H9 (cell line): Measurements from ENCODE around the gene SYNE3. TPM values are rescaled to one million over a fixed set of nuclear protein-coding genes. Genes with fewer than 3 reads are reported as not detected.

Experiments used
- DNase-seq: peaks from one replicate; pipeline ENCODE4 v3.0.0-alpha.2; 2017
- H2AFZ ChIP-seq: one replicate; pipeline ENCODE4 v1.6.1; 2013; ENCODE audit warnings: mild to moderate bottlenecking, low read length, control low read depth, moderate library complexity
- H2AK5ac ChIP-seq: 2 replicates; pipeline ENCODE4 v1.6.1; 2013; ENCODE audit warnings: low read length, control low read depth, mixed read lengths; ENCODE audit not compliant: insufficient read length
- H2BK120ac ChIP-seq: one replicate; pipeline ENCODE4 v1.6.1; 2013; ENCODE audit warnings: low read depth, mild to moderate bottlenecking, low read length, control low read depth, inconsistent platforms; ENCODE audit not compliant: poor library complexity, severe bottlenecking
- H2BK12ac ChIP-seq: 2 replicates; pipeline ENCODE4 v1.6.1; 2013; ENCODE audit warnings: low read length, control low read depth, mixed read lengths, low read depth; ENCODE audit not compliant: insufficient read length
- H2BK15ac ChIP-seq: 2 replicates; pipeline ENCODE4 v1.6.1; 2013; ENCODE audit warnings: low read depth, low read length, control low read depth
- H2BK20ac ChIP-seq: one replicate; pipeline ENCODE4 v1.6.1; 2013; ENCODE audit warnings: low read depth, mild to moderate bottlenecking, low read length, control low read depth, inconsistent platforms; ENCODE audit not compliant: poor library complexity, severe bottlenecking
- H2BK5ac ChIP-seq: 2 replicates; pipeline ENCODE4 v1.6.1; 2013; ENCODE audit warnings: low read length, control low read depth, mixed read lengths; ENCODE audit not compliant: insufficient read length
- H3K14ac ChIP-seq: 2 replicates; pipeline ENCODE4 v1.6.1; 2013; ENCODE audit warnings: low read length, control low read depth; ENCODE audit not compliant: insufficient read depth
- H3K18ac ChIP-seq: 2 replicates; pipeline ENCODE4 v1.6.1; 2013; ENCODE audit warnings: low read depth, mild to moderate bottlenecking, mixed read lengths, low read length, control low read depth; ENCODE audit not compliant: insufficient read length
- H3K23ac ChIP-seq: 2 replicates; pipeline ENCODE4 v1.6.1; 2013; ENCODE audit warnings: low read length, control low read depth, mixed read lengths, low read depth; ENCODE audit not compliant: insufficient read length
- H3K23me2 ChIP-seq: 2 replicates; pipeline ENCODE4 v1.6.1; 2013; ENCODE audit warnings: low read depth, mild to moderate bottlenecking, mixed read lengths, low read length, control low read depth; ENCODE audit not compliant: insufficient read length, poor library complexity, severe bottlenecking
- H3K27ac ChIP-seq: 2 replicates; pipeline ENCODE4 v1.5.1; 2013; ENCODE audit warnings: low read length, control low read depth, mixed read lengths, low read depth; ENCODE audit not compliant: insufficient read length
- H3K27me3 ChIP-seq: 2 replicates; pipeline ENCODE4 v1.6.1; 2013; ENCODE audit warnings: low read length, control low read depth, inconsistent platforms; ENCODE audit not compliant: insufficient read depth
- H3K4ac ChIP-seq: 2 replicates; pipeline ENCODE4 v1.6.1; 2013; ENCODE audit warnings: low read depth, mild to moderate bottlenecking, control low read depth, inconsistent platforms, low read length, moderate library complexity
- H3K4me1 ChIP-seq: 2 replicates; pipeline ENCODE4 v1.6.1; 2013; ENCODE audit warnings: low read length, control low read depth, inconsistent platforms; ENCODE audit not compliant: insufficient read depth
- H3K4me2 ChIP-seq: 2 replicates; pipeline ENCODE4 v1.6.1; 2013; ENCODE audit warnings: low read length, control low read depth, mixed read lengths; ENCODE audit not compliant: insufficient read length, insufficient read depth
- H3K56ac ChIP-seq: 2 replicates; pipeline ENCODE4 v1.6.1; 2013; ENCODE audit warnings: low read depth, mild to moderate bottlenecking, mixed read lengths, low read length, control low read depth; ENCODE audit not compliant: insufficient read length
- H3K79me1 ChIP-seq: 2 replicates; pipeline ENCODE4 v1.6.1; 2013; ENCODE audit warnings: low read depth, mild to moderate bottlenecking, moderate library complexity, low read length, control low read depth, inconsistent platforms; ENCODE audit not compliant: insufficient read depth, poor library complexity, severe bottlenecking
- H3K79me2 ChIP-seq: 2 replicates; pipeline ENCODE4 v1.6.1; 2013; ENCODE audit warnings: low read length, control low read depth, inconsistent platforms; ENCODE audit not compliant: insufficient read depth
- H3K9ac ChIP-seq: 2 replicates; pipeline ENCODE4 v1.6.1; 2013; ENCODE audit warnings: low read length, control low read depth, mixed read lengths; ENCODE audit not compliant: insufficient read length; ENCODE audit errors: extremely low read depth
- H3K9me3 ChIP-seq: one replicate; pipeline ENCODE4 v1.6.1; 2013; ENCODE audit warnings: low read depth, low read length, inconsistent platforms; ENCODE audit not compliant: control insufficient read depth
- H3T11ph ChIP-seq: one replicate; pipeline ENCODE4 v1.6.1; 2013; ENCODE audit warnings: mild to moderate bottlenecking, low read length, control low read depth, inconsistent platforms
- H4K20me1 ChIP-seq: one replicate; pipeline ENCODE4 v1.6.1; 2013; ENCODE audit not compliant: control insufficient read depth, insufficient read length, insufficient read depth
- H4K5ac ChIP-seq: 2 replicates; pipeline ENCODE4 v1.6.1; 2013; ENCODE audit warnings: low read depth, mild to moderate bottlenecking, mixed read lengths, low read length, control low read depth; ENCODE audit not compliant: insufficient read length
- H4K8ac ChIP-seq: replicated peaks from 2 replicates; pipeline ENCODE4 v1.6.1; 2013; ENCODE audit warnings: low read length, control low read depth, mixed read lengths, low read depth; ENCODE audit not compliant: insufficient read length
- H4K91ac ChIP-seq: 2 replicates; pipeline ENCODE4 v1.6.1; 2013; ENCODE audit warnings: low read depth, mild to moderate bottlenecking, moderate library complexity, mixed read lengths, low read length, control low read depth; ENCODE audit not compliant: insufficient read length
- H3K27ac Mint-ChIP-seq, 3 experiments: 2 replicates in 2 of 3; 3 replicates in 1 of 3; pipeline ENCODE4 v1.8.0; 2020 to 2021; ENCODE audit warnings: mixed read lengths in 3 of 3, mild to moderate bottlenecking in 1 of 3, moderate library complexity in 1 of 3
- H3K27me3 Mint-ChIP-seq: 2 replicates; pipeline ENCODE4 v1.8.0; 2021; ENCODE audit warnings: low read depth, mild to moderate bottlenecking, moderate library complexity, mixed read lengths
- H3K36me3 Mint-ChIP-seq, 3 experiments: 2 replicates in 2 of 3; 3 replicates in 1 of 3; pipeline ENCODE4 v1.8.0; 2020 to 2021; ENCODE audit warnings: low read depth in 3 of 3, mixed read lengths in 3 of 3; ENCODE audit not compliant: insufficient read depth in 1 of 3
- H3K4me1 Mint-ChIP-seq, 2 experiments: 2 replicates each; pipeline ENCODE4 v1.8.0; 2020; ENCODE audit warnings: mixed read lengths in 2 of 2
- H3K4me3 Mint-ChIP-seq, 2 experiments: 2 replicates in 1 of 2; 3 replicates in 1 of 2; pipeline ENCODE4 v1.8.0; 2020 to 2021; ENCODE audit warnings: mild to moderate bottlenecking in 2 of 2, mixed read lengths in 2 of 2, moderate library complexity in 1 of 2
- H3K9me3 Mint-ChIP-seq, 2 experiments: 2 replicates in 1 of 2; 3 replicates in 1 of 2; pipeline ENCODE4 v1.8.0; 2020; ENCODE audit warnings: mild to moderate bottlenecking in 2 of 2, mixed read lengths in 2 of 2, moderate library complexity in 1 of 2
- WGBS: extraction: QIAGEN DNeasy Blood & Tissue Kit; methylation state at CpG from one replicate; pipeline ENCODE4 v1.1.7; 2013; ENCODE audit warnings: missing lambda C conversion rate, low lambda C conversion rate, mixed read lengths; ENCODE audit not compliant: insufficient read length; ENCODE audit errors: extremely low coverage; 5-methylcytosine and 5-hydroxymethylcytosine counted together
- long read RNA-seq: library from polyadenylated mRNA; unstranded; transcript quantifications from one replicate; pipeline ENCODE4 v2.0.0, GENCODE V29; 2020
- total RNA-seq: library from RNA; stranded (reverse); gene quantifications from 2 replicates; pipeline ENCODE4 v1.2.1, GENCODE V29; 2021
- TF ChIP-seq, protein P1 (sequence below): fragments of 200-600 bp; sonication (generic); conservative IDR thresholded peaks from 3 replicates; pipeline ENCODE4 v1.8.0; 2021; ENCODE audit warnings: antibody characterized with exemption, mild to moderate bottlenecking

The SYNE3 gene, protein sequence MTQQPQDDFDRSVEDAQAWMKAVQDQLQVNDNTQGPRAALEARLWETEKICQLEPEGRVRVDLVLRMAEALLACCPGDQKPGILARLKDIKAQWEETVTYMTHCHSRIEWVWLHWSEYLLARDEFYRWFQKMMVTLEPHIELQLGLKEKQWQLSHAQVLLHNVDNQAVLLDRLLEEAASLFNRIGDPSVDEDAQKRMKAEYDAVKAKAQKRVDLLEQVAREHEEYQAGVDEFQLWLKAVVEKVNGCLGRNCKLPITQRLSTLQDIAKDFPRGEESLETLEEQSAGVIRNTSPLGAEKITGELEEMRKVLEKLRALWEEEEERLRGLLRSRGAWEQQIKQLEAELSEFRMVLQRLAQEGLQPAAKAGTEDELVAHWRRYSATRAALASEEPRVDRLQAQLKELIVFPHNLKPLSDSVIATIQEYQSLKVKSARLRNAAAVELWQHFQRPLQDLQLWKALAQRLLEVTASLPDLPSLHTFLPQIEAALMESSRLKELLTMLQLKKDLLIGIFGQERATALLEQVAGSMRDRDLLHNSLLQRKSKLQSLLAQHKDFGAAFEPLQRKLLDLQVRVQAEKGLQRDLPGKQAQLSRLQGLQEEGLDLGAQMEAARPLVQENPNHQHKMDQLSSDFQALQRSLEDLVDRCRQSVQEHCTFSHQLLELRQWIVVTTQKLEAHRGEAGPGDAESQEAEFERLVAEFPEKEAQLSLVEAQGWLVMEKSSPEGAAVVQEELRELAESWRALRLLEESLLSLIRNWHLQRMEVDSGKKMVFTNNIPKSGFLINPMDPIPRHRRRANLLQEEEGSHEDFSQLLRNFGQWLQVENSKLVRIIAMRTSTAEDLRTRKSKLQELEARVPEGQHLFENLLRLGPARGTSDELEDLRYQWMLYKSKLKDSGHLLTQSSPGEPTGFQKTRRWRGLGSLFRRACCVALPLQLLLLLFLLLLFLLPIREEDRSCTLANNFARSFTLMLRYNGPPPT
- total RNA-seq: 0.11 and 0.13 TPM in 2 replicates
- long read RNA-seq: 0 reads

DNA sequence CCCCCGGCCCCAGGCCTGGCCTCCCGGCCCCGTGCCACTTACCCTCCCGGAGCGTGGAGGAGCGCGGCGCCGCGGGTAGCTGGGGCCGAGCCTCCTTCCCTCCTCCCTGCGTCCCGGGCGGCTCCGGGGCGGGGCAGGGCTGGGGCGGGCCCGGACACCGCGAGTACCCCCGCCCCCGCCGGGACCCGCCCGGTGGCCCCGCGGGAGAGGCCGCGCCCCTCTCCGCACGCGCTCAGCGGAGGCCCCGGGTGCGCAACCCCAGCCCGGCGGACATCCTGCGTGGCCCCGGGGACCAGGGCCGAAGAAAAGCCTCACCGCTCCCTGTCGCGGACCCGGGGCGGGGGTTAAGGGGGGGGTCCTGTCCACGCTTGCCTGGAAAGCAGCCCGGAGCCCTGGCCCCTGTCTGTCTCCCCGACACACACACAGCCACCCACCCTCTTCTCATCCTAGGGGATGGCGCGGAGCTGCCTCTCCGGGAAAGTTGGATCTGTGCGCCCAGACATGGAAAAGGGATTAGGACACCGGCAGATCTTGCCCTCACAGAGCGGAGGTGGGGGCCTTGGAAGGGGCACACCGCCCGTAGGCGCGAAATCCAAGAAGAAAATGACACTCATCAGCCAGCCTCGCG is at the start of gene SYNE3:
SYNE3 (minus strand) TSS at position 97 of the 628 bp plus-strand sequence. CDS start 40,829 bp downstream, outside the sequence.
- H2BK12ac ChIP-seq: no peak within 1 kb of the TSS
- DNase-seq: no peak
- TF ChIP-seq, protein P1, sequence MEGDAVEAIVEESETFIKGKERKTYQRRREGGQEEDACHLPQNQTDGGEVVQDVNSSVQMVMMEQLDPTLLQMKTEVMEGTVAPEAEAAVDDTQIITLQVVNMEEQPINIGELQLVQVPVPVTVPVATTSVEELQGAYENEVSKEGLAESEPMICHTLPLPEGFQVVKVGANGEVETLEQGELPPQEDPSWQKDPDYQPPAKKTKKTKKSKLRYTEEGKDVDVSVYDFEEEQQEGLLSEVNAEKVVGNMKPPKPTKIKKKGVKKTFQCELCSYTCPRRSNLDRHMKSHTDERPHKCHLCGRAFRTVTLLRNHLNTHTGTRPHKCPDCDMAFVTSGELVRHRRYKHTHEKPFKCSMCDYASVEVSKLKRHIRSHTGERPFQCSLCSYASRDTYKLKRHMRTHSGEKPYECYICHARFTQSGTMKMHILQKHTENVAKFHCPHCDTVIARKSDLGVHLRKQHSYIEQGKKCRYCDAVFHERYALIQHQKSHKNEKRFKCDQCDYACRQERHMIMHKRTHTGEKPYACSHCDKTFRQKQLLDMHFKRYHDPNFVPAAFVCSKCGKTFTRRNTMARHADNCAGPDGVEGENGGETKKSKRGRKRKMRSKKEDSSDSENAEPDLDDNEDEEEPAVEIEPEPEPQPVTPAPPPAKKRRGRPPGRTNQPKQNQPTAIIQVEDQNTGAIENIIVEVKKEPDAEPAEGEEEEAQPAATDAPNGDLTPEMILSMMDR: no peak
- H3K14ac ChIP-seq: no peak within 1 kb of the TSS; the same call in 1 of the 2 replicates
- H3K9ac ChIP-seq: no peak within 1 kb of the TSS
- no peak within 1 kb of the TSS for H3T11ph ChIP-seq
- H3K4me3 Mint-ChIP-seq: peak within 1 kb of the TSS; percentile 49 to 76
- peak within 1 kb of the TSS; percentile 59 for H3K4me2 ChIP-seq
- H3K4me1 Mint-ChIP-seq: peaks cover 10 to 18% of the 10 kb centered on the region in 2 experiments
- no peaks in the 10 kb centered on the region for H3K9me3 Mint-ChIP-seq
- H3K36me3 Mint-ChIP-seq: no peaks in the 10 kb centered on the region
- no CpG with 5 or more reads among the region's 60 CpGs for WGBS
- no peak within 1 kb of the TSS for H3K18ac ChIP-seq
- no peaks in the 10 kb centered on the region for H3K9me3 ChIP-seq
- H3K27ac ChIP-seq: no peak within 1 kb of the TSS
- peaks cover 61% of the 10 kb centered on the region for H3K27me3 Mint-ChIP-seq
- H3K79me1 ChIP-seq: no peaks in the 10 kb centered on the region
- peaks cover 6% of the 10 kb centered on the region for H3K23me2 ChIP-seq
- no peak within 1 kb of the TSS for H2BK120ac ChIP-seq
- H3K27ac Mint-ChIP-seq: no peak within 1 kb of the TSS
- H4K91ac ChIP-seq: no peak within 1 kb of the TSS
- no peak within 1 kb of the TSS for H2BK15ac ChIP-seq
- H3K4me1 ChIP-seq: no peaks in the 10 kb centered on the region
- no peak within 1 kb of the TSS for H2AFZ ChIP-seq
- no peak within 1 kb of the TSS for H4K5ac ChIP-seq
- H4K8ac ChIP-seq: no peak within 1 kb of the TSS
- H3K23ac ChIP-seq: no peak within 1 kb of the TSS
- H2BK5ac ChIP-seq: no peak within 1 kb of the TSS
- H4K20me1 ChIP-seq: no peaks in the 10 kb centered on the region
- no peak within 1 kb of the TSS for H3K4ac ChIP-seq
- no peaks in the 10 kb centered on the region for H3K79me2 ChIP-seq
- H2AK5ac ChIP-seq: no peak within 1 kb of the TSS
- no peak within 1 kb of the TSS for H3K56ac ChIP-seq
- H3K27me3 ChIP-seq: peaks cover 12% of the 10 kb centered on the region
- no peak within 1 kb of the TSS for H2BK20ac ChIP-seq
